OCI-M2 (cell line): ENCODE results near the gene RGL4.

Experiments used
- DNase-seq: peaks from one replicate; lab custom pipeline; 2025; ENCODE audit not compliant: unreplicated experiment; lab: John Stamatoyannopoulos, UW

Gene RGL4

DNA sequence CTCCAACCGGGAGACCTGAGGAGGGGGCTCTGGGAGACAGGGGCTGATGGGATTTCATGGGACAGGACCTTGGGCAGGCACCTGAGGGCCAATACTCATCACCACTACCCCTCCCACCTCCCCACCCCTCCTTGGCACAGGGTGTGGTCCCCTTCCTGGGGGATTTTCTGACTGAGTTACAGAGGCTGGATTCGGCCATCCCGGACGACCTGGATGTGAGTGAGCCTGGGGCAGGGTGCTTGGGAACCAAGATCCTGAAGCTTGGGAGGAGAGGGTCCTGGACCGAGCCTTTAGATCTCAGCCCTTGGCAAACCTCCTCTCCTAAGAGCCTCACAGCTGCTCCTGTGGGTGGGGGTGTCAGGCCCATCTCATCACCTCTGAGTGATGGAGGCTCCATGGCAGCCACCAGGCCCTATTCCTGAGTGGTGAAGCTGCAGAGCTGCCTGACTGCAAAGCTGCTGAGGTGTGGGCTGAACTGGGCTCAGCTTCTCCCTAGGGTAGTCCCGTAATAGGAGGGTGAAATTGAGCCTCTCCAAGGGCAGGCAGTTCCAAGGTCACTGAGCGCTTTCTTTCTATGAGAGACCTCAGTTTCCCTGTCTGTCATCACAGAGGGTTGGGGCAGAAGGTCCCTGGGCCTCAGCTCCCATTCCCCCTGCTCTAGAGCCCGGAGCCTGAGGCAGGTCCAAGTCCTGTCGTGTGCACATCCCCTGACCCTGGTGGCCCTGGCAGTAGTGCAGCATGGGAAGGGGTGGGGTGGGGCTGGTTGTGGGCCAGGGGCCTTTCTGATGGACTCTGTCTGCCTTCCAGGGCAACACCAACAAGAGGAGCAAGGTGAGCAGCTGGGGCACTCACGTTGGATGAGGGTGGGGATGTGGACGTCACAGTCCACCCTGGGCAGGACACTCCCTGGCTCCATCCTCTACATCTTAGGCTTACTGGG, 6.5 kb downstream of the RGL4 start:
- DNase-seq, result no peak

DNA sequence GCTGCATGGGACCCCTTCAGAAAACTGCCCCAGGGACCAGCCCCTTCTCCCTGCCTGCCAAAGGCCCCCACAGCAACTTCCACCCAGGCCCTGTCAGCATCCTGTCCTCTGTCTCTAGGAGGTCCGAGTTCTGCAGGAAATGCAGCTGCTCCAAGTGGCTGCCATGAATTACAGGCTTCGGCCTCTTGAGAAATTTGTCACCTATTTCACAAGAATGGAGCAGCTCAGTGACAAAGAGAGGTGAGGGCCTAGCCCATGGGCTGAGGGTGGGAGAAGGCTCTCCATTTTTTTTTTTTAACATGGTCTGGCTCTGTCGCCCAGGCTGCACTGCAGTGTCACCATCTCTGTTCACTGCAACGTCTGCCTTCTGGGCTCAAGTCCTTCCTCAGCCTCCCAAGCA, 7.3 kb downstream of the RGL4 start:
- DNase-seq, result no peak

DNA sequence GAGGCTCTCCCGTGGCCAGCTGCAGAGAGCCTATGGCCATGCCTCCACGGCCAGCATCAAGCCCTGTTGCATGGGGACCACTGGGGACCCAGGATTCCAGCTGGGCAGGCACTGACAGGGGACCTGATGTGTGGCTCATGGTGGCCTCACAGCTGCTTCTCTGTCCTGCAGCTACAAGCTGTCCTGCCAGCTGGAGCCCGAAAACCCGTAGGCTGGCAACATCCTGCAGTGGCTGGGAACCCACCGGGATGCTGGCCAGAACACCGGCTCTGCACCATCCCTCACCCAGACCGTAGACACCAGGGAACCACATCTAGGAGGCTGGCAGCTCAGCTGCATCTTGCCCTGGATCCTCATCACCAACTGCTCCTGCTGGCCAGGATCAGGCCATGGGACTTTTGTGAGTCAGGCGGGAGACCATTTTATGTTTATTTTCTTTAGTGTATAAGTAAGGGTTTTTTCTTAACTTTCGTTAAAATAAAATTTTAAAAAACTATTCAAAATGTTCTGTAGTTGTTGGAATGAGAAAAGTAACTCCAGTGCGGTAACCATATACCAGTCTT, 7.9 kb downstream of the RGL4 start:
- no peak for DNase-seq

DNA sequence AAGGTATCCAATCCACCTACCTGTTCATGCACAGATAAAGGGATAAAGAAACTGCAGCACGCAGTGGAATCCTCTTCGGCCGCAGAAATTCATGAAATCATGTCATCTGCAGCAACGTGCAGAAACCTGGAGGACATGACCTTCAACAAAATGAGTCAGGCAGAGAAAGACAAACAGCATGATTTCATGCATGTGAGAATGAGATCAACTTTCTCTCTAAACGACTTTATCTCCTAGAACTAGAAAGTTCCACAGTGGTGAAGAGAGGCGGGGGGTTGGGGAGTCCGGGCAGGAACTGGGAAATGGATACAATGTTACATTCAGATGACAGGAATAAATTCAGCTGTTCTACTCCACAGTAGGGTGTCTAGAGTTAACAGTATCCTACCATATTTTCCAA, 9.9 kb downstream of the RGL4 start:
- no peak for DNase-seq

DNA sequence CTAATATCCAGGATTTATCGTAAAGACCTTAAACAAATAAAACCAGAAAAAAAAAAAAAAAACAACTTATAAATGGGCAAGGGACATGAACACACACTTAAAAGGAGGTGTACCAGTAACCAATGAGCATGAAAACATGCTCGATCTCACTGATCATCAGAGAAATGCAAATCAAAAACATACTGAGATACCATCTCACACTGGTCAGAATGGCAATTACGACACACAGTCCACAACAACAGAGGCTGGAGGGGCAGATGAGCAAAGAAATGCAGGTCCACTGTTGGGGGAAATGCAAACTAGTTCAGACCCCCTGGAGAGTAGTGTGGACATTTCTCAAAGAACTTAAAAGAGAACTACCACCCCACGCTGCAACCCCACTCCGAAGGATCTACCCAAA, 13.2 kb downstream of the RGL4 start:
- no peak for DNase-seq

DNA sequence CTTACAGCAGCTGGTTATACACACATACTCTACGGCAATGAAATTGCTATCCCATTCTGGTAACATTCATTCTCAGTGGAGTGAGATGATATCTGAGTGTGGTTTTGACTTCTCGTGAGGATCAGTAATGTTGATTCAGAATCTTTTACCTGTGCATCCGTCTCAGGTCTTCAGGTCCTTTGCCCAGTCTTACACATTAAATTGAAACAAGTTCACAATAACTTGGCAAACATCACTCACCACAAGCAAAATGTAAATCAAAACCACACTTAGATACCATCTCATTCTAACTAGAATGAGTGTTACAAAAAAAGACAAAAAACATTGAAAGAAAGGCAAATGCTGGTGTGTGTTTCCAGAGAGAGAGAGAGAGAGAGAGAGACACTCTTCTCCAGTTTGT, 14.0 kb downstream of the RGL4 start:
- DNase-seq, result no peak

DNA sequence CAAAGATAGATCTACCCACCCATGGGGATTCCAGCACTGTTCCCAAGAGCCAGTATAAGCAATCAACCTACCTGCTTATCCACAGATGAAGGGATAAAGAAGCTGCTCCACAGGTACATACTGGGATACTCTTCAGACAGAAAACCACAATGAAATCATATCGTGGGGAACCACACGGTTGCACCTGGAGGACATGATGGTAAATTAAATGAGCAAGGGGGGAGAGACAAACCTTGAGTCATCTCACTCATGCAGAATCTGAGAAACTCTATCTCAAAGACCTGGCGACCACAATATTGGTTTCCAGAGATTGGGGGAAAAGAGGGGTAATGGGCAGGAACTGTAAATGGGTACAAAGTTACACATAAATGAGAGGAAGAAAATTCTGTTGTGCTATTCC, 14.5 kb downstream of the RGL4 start:
- no peak for DNase-seq

DNA sequence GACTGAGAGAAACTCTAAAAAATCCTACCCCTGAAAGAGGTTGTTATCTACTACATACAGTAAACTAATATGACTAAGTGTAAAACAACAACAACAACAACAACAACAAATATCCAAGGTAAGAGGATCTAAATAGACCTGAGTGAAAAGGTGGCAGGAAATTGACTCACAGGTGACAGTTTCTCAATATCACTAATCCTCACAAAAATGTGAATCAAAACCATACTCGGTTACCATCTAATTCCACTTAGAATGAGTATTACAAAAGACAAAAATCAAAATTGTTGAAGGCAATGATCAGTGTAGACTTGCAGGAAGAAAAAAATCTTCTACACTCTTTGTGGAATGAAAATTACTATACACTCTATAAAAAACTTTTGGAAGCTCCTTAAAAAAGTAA, 17.5 kb downstream of the RGL4 start:
- no peak for DNase-seq

DNA sequence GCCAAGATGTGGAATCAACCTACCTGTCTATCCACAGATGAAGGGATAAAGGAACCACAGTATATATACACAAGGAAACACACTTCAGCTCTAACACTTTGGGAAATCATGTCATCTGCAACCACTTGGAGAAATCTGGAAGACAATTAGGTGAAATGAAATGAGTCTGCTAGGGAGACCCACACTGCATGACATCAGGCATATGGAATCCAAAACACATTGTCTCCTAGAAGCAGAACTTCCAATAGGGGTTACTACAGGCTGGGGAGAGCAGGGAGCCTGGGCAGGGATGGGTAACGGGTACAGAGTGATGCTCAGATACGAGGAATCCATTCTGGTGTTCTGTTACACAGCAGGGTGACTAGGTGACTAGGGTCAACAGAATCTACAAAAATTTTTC, 18.3 kb downstream of the RGL4 start:
- DNase-seq, result no peak

DNA sequence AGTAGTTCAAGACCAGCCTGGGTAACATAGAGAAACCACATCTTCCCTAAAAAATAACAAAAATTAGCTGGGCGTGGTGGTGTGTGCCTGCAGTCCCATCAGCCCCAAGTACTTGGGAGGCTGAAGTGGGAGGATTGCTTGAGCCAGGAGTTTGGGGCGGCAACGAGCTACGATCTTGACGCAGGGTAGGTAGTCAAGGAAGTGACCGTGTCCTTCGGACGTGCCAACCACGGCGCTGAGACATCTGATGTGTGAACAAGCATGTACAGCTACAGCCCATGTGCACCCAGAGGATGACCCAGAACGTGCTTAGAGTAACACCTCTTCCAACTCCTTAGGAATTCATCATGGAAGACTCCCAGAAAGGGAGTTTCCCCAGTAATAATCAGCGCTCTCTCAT, 21.4 kb downstream of the RGL4 start:
- DNase-seq, result no peak

DNA sequence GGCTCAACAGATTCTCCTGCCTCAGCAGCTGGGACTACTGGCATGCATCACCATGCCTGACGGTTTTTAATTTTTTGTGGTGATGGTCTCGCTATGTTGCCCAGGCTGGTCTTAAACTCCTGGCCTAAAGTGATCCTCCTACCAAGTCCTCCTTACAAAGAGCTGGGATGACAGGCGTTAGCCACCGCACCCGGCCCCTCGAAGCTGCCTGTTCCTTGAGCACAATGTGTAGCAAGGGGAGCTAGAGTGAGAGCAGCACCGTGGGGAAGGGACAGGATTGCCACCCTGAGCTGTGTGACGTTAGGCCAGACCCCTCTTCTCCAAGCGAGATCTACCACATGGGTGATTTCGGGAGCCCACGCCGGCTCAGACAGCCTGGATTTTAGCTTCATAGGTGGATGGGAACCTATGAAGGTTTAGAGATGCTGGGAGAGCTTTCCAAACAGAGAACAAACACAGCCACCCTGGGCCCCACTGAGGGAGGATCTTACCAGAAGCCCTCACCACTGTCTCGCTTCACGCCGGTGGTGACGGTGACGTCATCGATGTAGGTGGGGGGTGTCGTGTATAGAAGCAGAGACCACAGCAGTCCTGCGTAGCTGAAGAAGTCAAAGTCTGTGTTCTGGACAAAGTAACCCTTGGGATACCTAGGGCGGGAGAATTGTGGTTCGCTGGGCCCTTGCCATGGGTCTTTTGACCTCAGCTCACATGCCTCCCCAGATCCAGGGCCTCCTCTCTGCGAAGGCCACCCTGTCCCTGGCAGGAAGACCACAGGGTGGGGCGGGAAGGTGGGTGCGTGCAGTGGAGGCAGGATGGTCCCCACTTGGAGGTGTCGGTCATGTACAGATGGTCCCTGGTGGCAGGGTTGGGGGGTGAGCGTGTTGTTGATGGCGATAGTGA, 23.1 kb downstream of the RGL4 start:
- DNase-seq, result no peak

DNA sequence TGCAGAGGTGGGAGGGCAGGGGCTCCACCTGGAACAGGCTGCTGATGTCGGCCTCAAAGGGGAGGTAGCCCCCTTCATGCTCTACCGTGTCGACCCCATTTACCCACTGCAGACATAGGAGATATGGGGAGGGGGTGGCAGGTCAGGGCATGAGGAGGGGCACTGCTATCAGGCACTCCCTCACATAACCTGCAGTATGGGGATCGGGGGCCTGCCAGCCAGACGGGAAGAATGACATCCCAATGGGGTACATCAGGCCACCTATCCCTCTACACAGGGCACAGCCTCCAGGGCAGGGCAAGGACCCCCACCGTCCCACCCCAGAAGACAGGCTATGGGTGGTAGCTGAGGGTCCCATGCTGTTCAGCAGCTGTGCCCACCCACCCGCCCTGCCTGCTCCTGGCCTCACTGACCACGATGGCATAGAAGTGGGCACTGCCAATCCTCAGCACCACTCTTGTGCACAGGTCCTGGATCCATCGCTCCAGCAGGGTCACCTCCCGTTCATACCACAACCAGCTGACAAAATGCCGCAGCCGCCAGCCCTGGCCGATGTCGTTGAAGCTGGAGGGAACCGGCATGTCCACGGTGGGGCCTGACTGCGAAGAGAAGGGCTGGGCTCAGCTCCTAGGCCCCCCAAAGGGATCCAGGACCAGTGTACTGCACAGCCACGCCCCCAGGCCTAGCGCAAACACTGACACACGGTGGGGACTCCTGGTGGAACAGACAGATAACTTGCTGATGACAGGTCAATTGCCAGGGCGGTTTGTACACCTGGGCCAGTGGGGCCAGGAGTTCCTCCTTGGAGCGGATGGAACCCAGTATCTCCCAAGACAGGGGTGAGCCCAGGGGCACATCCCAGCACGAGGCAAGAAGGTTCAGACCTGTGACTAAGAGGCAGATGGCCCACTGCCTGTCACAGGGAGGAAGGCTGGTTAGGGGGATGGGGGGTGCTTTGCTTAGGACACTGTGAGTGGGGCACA, 24.1 kb downstream of the RGL4 start:
- no peak for DNase-seq

DNA sequence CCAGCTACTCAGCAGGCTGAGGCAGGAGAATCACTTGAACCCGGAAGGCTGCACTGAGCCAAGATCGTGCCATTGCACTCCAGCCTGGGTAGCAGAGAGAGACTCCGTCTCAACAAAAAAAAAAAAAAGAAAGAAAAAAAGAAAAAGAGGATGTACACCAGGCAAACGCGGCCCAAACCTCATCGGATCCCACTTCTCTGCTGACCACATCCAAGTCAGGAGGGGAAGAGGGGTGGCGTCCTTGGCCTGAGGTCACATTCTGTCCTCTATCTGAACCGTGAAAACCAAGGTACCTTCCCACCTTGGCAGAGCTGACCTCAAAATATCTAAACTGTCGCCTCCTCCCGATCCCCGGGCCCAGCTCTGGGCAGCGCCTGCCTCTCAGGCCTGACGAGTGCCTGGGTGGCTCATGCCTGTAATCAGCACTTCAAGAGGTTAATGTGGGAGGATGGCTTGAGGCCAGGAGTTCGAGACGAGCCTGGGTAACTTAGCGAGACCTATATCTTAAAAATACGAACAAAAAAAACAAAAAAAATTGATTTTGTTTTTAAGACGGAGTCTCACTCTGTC, 25.1 kb downstream of the RGL4 start:
- DNase-seq, result no peak

DNA sequence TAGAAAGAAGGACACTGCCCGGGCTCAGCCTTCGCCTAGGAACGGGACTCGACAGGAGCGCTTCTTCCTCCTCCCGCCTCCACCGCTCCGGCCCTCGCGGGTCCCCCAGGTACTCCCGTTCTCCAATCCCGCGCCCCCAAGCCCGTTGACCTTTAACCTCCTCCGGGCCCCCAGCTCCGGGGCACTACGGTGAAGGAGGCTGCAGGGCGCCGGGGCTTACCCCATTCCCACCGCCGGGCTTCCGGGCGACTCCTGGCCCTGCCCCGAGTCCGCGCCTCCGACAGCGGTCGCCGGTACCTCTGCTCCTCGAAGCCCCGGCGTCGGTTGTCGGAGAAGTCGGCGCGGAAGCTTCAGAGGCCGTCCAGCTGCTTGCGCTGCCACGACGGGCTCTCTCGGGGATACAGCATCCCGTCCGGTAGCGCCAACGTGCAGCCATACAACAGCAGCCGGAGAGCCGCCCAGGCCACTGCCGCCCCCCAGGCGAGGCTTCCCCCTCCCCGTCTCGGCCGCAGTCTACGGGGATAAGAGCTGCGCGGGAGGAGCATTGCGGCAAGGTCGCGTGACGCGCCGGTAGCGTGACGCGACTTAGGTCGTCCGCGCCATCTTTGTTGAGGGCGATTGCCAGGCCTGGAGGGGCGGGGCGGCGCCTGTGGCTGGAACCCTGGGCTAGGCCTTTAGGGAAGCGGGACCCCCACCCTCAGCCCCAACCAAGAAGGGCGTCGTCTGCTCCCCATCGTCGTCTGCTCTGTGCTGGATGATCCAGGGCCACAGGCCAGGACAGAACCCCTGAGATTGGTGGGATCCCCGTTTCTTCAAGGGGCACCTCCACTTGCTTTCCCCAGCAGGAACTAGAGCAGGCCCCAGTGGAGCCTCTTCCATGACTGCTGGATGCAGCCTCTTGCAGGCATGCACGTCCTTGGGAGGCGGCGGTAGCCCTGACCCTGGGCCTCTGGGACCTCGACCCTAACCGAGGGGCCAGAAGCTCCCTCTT, 26.3 kb downstream of the RGL4 start:
- DNase-seq, result peak; percentile 64

DNA sequence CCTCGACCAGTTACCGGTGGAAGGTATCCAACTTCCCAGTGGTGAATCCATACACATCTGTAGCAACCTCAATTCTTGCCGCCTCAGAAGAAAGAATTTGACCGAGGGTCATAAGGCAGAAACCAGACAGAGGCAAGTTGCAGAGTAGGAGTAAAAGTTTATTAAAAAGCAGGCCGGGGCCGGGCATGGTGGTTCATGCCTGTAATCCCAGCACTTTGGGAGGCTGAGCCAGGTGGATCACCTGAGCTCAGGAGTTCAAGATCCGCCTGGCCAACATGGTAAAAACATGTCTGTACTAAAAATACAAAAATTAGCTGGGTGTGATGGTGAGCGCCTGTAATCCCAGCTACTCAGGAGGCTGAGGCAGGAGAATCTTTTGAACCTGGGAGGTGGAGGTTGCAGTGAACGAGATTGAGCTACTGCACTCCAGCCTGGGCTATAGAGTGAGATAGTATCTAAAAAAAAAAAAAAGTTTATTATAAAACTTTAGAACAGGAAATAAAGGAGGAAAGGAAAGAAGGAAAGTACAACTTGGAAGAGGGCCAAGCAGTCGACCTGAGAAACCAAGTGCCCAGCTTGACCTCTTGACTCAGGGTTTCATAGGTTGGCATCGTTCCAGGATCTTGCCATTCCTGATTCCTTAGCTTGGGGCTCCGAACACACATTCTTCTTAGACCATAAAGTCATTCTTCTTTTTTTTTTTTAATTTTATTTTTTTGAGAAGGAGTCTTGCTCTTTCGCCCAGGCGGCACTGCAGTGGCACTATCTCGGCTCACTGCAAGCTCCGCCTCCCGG, 27.8 kb downstream of the RGL4 start:
- no peak for DNase-seq

DNA sequence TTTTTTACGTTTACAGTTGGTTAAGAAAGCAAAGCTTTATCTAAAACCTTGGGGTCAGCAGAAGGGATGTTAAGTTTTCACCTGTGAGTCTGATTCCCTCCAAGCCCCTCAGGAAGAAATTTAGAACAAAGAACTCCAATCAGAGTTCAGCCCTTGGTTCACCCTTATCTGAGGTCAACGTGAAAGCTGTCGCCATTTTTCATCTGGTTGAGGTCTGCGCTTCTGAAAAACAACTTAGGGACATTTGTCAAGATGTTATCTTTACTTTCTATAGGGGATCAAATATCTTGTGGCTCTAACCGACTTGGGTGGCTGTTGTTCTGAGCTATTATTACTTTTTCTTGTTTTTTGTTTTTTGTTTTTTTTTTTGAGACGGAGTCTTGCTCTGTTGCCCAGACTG, 30.0 kb downstream of the RGL4 start:
- no peak for DNase-seq

DNA sequence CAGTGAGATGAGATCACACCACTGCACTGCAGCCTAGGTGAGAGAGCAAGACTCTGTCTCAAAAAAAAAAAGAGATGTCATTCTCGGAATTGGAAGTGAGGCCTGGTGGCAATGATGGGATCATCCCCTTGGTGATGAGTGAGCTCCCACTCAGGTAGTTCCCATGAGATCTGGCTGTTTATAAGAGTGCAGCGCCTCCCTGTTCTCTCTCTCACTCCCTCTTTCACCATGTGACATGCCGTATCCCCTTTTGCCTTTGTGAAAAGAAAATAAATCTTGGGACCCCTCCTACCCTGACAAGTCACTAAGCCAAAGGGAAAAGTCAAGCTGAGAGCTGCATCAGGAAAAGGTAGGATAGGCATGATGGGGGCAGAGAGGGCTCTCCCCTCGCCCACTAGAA, 31.3 kb downstream of the RGL4 start:
- DNase-seq, result no peak

DNA sequence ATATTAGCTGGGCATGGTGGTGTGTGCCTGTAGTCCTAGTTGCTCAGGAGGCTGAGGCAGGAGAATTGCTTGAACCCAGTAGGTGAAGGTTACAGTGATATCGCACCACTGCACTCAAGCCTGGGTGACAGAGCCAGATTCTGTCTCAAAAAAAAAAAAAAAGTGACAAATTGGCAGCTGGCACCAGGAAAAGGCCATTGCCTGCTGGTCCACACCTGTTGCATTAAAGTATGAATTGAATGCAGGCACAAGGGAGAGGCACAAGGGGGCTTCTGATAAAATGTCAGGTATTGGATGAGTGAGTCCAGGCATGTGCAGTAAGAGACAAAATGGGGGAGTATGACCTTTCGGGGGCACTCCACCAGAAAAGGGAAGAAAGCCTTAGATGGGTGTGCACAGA, 31.9 kb downstream of the RGL4 start:
- DNase-seq, result no peak
